Activated CD8-positive, alpha-beta memory T cell treated with anti-CD3 and anti-CD28 coated beads for 24 hours (primary cell): ENCODE results near the gene PSENEN.
"Not testable (repeated sequence)": the region's sequence is repeated elsewhere in the genome, so short reads cannot be mapped to it uniquely, and the experiment has no call there.

Experiments
- DNase-seq: peaks from one replicate; pipeline ENCODE4 v3.0.0-alpha.2; 2020

The PSENEN gene

DNA sequence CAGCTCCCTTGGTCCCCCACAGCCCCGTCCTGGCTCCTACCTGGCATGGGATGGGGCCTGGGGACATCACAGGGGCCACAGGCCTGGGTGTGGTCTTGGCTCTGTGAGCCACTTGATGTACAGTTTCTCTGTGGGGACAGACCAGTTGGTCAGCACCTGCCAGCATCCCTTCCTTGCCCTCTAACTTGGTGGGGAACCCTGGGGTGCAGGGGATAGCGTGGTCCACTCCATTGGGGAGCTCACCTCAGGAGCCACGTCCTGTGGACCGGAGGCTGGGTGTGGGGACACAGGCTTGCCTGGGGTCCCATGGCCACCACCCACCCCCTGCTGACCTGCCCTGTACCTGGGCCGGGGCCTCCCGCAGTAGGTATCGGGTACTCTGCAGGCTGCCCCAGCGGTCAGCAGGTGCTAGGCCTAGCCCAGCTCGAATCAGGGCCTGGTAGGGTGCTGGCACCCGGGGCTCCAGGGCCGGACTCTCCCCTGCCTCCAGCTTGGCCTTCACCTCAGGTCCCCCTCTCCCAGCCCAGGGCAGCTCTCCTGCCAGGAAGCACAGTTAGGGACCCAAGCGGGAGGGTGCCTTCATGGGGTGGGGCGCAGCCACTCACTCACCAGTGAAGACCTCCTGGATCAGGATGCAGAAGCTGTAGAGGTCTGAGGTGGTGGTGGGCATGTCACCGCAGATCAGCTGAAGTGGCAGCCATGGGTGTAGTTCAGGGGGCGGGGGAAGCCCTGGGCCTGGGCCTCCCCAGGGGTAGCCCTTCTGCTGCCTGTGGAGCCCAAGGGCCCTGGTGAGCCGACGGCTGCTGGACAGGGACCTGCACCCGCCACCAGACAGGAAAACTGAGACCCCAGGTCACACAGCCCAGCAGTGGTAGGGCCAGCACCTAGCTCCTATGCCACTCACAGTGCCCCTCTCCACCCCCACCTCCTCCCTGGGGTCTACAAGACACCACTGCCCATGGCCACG, 44.8 kb downstream of the PSENEN start:
- no peak for DNase-seq

DNA sequence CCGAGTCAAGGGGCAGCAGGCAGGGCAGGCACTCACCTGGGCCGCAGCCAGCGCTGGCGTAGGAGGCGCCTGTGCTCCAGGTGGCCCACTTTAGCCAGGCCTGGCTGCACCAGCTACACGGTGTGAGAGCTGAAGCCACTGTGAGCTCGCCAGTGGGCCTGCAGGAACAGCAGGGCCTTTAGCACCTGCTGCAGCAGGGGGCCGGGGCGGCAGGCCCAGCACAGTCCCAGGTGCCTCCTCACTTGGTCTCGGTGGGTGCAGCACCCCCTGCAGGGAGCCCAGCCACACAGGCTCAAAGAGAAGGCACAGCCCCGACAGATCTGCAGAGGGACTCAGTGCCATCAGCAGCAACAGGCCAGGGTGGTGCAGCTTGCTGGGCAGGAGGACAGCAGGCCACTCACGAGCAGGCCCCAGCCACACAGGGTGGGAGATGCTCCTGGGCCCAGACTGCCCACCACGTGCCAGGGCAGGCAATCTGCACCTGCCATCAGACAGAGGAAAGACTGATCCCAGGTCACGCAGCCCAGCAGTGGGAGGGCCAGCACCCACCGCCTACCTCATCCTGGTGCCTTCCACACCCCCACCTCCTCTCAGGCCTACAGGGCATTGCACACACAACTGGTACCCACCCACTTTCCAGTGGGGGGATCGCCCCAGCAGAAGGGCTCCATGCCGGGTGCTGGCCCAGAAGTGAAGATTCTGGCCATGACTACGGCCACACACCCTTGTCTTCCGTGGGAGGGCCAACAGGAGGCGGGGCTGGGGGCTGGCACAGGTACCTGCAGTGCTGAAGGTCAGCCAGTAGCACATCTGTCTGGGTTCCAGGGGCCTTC, 45.7 kb downstream of the PSENEN start:
- no peak for DNase-seq

DNA sequence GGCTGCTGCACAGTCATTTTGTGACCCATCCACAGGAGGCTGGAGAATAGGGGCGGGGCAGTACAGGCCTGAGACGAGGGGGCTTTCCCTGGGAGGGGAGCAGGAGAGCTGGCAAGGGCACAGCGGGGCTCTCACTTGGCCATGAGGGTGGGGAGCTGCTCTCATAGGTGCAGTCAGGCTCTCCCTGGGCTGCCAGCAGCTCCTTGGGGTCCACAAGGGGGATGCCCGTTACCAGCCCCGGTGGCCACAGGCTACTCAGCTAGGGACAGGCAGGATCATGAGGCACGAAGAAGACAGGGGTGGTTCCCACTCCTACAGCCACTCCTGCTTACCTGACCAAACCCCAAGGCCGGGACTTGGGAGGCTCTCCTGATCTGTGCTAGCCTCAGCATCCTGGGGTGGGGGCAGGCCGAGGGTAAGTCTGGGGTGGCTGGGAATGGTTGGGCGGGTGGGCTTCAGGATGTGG, 46.4 kb downstream of the PSENEN start:
- no peak for DNase-seq

DNA sequence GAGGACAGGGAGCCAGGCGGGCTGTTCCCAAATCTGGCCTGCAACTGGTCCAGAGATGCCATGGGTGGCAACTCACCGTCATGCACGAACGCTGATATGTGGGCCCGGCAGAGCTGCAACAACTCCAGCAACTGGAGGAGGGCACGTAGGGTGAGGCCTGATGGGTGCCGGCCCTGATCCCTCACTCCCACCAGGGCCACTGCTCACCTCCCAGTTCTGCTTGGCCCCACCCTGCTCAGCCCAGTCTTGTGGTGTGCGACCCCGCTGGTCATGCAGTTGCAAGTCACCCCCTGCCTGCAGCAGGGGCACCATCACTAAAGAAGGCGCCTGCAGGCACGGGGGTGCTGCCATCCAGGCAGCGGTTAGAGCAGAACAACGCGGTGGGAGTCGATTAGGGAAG, 46.9 kb downstream of the PSENEN start:
- no peak for DNase-seq

DNA sequence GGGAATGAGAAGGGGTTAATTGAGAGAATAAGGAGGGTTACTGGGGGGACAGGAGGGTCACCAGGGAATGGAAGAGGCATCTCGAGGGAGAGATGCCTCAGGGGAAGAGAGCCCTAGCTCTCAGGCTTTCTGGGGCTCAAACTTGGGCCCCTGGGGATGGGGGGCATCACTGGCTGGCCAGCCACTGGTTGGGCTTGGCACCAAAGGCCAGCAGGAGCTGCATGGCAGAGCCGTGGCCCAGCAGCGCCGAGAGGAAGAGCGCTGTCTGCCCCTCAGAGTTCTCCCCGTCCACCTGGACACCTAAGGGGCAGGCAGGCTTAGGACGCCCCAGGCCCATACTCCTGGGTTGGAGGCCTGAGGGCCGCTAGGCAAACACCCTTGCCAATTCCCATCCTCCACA, 47.4 kb downstream of the PSENEN start:
- no peak for DNase-seq

DNA sequence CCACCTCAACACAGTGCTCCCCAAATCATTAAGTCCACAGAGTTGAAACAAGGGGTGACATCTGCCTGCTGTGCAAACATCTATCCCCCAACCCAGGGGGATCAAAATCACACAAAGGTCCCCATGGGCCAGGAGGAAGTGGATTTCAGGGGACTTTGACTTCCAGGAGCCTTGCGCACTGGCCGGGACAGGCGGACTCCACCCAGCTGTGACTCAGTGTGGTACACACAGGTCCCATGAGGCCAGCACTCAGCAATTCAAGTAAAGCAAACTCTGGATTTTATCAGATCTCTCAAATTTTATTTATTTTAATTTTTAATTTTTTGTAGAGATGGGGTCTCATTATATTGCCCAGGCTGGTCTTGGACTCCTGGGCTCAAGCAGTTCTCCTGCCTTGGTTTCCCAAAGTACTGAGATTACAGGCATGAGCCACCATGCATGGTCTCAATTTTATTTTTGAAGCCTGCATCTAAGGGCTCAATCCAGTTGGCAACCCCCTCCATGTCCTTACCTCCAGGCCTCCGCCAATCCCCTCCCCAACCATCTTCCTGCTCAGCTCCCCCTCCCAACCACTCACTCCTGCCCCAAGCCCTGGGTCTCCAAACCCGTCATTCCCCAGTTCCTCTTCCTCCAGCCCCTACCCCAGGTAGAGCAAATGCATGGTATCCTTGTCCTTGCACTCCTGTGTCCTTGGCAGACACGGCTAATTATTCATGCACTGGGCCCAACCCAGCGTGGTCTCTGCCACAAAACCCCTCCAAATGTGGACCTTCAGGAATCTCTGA, 48.1 kb downstream of the PSENEN start:
- DNase-seq = no peak

DNA sequence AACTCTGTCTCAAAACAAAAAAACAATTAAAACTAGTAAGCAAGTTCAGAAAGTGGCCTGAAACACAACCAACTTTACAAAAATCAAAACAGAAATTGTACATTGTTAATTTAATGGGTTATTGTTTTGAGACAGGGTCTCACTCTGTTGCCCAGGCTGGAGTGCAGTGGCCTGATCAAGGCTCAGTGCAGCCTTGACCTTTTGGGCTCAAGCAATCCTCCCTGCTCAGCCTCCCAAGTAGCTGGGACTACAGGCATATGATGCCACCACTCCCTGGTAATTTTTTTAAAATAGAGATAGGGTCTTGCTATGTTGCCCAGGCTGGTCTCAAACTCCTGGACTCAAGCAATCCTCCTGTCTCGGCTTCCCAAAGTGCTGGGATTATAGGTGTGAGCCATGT, 50.1 kb downstream of the PSENEN start:
- DNase-seq = not testable (repeated sequence)
